Neural crest cell (in vitro differentiated cells): ENCODE measurements around the gene ADAMTS16. TPM values are rescaled to one million over a fixed set of nuclear protein-coding genes. Genes with fewer than 3 reads are reported as not detected.
A peak's percentile ranks its signal among the peaks of the same experiment; 100 is the strongest.

Experiments used
- DNase-seq: peaks from one replicate; pipeline ENCODE4 v3.0.0; 2021; ENCODE audit warnings: low read depth, mixed read lengths, low spot score
- H3K27ac Mint-ChIP-seq: one replicate; pipeline ENCODE4 v1.8.0; 2021; ENCODE audit warnings: mild to moderate bottlenecking, mixed read lengths; ENCODE audit not compliant: unreplicated experiment
- H3K27me3 Mint-ChIP-seq: 2 replicates; pipeline ENCODE4 v1.8.0; 2021; ENCODE audit warnings: low read depth, mild to moderate bottlenecking, mixed read lengths
- H3K36me3 Mint-ChIP-seq: 2 replicates; pipeline ENCODE4 v1.8.0; 2021; ENCODE audit warnings: low read depth, mild to moderate bottlenecking, mixed read lengths
- H3K4me1 Mint-ChIP-seq: 2 replicates; pipeline ENCODE4 v1.8.0; 2021; ENCODE audit warnings: mixed read lengths
- H3K4me3 Mint-ChIP-seq: one replicate; pipeline ENCODE4 v1.8.0; 2021; ENCODE audit warnings: mild to moderate bottlenecking, mixed read lengths
- H3K9me3 Mint-ChIP-seq: 2 replicates; pipeline ENCODE4 v1.8.0; 2021; ENCODE audit warnings: mixed read lengths
- CTCF ChIP-seq: fragments of 200-600 bp; sonication (generic); conservative IDR thresholded peaks from 2 replicates; pipeline ENCODE4 v1.5.0; 2021; ENCODE audit warnings: antibody characterized with exemption, mild to moderate bottlenecking
- total RNA-seq: library from RNA; stranded (reverse); gene quantifications from 2 replicates; pipeline ENCODE4 v1.2.1, GENCODE V29; 2021

Gene ADAMTS16
- total RNA-seq, 1 donor from 2014 or later = 1.7 TPM

- H3K4me1 Mint-ChIP-seq = peaks cover 38% of the 10 kb centered on the region
- H3K27me3 Mint-ChIP-seq = no peaks in the 10 kb centered on the region
- DNase-seq = peak; percentile 63
- H3K9me3 Mint-ChIP-seq = no peaks in the 10 kb centered on the region
- H3K4me3 Mint-ChIP-seq = peak overlapping the region; percentile 42
- peak; percentile 32 for TF ChIP-seq CTCF
- no peaks in the 10 kb centered on the region for H3K36me3 Mint-ChIP-seq
- H3K27ac Mint-ChIP-seq = no peak overlapping the region
These were observed 131.0 kb downstream of the ADAMTS16 start for GRCh38 chr5:5270958-5271785.

- H3K36me3 Mint-ChIP-seq = no peaks in the 10 kb centered on the region
- no peaks in the 10 kb centered on the region for H3K9me3 Mint-ChIP-seq
- no peaks in the 10 kb centered on the region for H3K27me3 Mint-ChIP-seq
- H3K4me3 Mint-ChIP-seq = peak overlapping the region; percentile 42
- H3K27ac Mint-ChIP-seq = no peak overlapping the region
- no peak for DNase-seq
- TF ChIP-seq CTCF = no peak
- peaks cover 40% of the 10 kb centered on the region for H3K4me1 Mint-ChIP-seq
These were observed 131.7 kb downstream of the ADAMTS16 start for GRCh38 chr5:5271786-5272321.

GRCh38 chr5:5273398-5273797 lies 133.3 kb downstream of the ADAMTS16 start:
- H3K4me3 Mint-ChIP-seq = no peak overlapping the region
- no peaks in the 10 kb centered on the region for H3K27me3 Mint-ChIP-seq
- no peak overlapping the region for H3K27ac Mint-ChIP-seq
- TF ChIP-seq CTCF = no peak
- no peak for DNase-seq
- H3K9me3 Mint-ChIP-seq = no peaks in the 10 kb centered on the region
- H3K4me1 Mint-ChIP-seq = peaks cover 45% of the 10 kb centered on the region
- no peaks in the 10 kb centered on the region for H3K36me3 Mint-ChIP-seq

- Mint-ChIP-seq H3K27ac (no peak overlapping the region), H3K9me3 (no peaks in the 10 kb centered on the region), H3K27me3 (no peaks in the 10 kb centered on the region), H3K36me3 (no peaks in the 10 kb centered on the region), H3K4me1 (peaks cover 49% of the 10 kb centered on the region), H3K4me3 (no peak overlapping the region)
- no peak for TF ChIP-seq CTCF
- no peak for DNase-seq
These were observed 133.8 kb downstream of the ADAMTS16 start for GRCh38 chr5:5273976-5274375.

GRCh38 chr5:5275211-5275610 lies 135.1 kb downstream of the ADAMTS16 start:
- Mint-ChIP-seq H3K4me3 (no peak overlapping the region), H3K36me3 (no peaks in the 10 kb centered on the region), H3K27ac (no peak overlapping the region), H3K4me1 (peaks cover 52% of the 10 kb centered on the region), H3K9me3 (no peaks in the 10 kb centered on the region), H3K27me3 (no peaks in the 10 kb centered on the region)
- DNase-seq = no peak
- TF ChIP-seq CTCF = no peak
